ENCODE measurements around the gene AVPR2. TPM values are rescaled to one million over a fixed set of nuclear protein-coding genes. Genes with fewer than 3 reads are reported as not detected.
A peak's percentile ranks its signal among the peaks of the same experiment; 100 is the strongest.

AVPR2 gene
- total RNA-seq, 1 donor from 2014 or later: not detected

DNA sequence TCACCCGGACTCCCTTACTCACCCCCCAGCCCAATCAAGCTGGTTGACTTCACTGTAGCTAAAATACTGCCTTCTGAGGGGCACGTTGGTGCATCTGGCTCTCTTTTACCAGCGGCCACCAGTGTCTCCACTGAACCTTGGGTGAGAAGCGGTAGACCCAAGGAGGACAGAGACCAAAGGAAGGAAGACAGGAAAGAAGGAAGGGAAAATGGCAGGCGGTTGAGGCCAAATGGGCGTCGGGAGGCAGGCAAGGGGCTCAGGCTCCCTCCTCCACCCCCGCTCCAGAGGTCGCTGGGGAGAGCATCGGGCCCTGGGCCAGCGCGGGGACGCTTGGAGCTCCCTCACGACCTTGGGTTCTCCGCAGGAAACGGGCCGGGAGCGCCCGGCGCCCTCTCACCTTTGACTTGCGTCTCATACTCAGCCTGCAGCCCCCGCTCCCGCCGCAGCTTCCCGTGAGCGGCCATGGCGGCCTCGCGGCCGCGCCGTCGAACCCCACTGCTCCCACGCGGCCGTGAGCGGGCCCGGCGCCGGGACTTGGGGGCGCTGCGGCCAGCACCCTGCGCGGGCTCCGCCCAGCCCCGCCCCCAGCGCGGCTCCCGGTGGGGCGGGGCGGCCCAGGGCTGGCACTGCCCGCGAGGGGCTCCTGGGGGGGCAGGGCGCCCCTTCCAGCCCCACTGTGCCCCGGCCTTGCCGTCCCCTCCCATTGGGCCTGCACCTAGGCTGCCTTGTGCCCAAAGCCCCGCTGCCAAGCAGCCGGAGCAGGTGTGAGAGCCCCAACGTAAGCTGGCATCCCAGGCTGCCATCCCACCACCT, 21.5 kb downstream of the AVPR2 start, which contains the start of gene ARHGAP4:
Gene ARHGAP4 (minus strand): TSS at position 526 of the 813 bp plus-strand sequence. CDS start 62 bp downstream, at position 464.
- H3K36me3 Mint-ChIP-seq (ENCODE audit: low read depth): no peaks in the 10 kb centered on the region
- H3K4me1 Mint-ChIP-seq (ENCODE audit: low read depth): peaks cover 24% of the 10 kb centered on the region
- H3K4me3 Mint-ChIP-seq (ENCODE audit: unreplicated experiment): peak within 1 kb of the TSS; percentile 77
- H3K9me3 Mint-ChIP-seq (ENCODE audit: low read depth): no peaks in the 10 kb centered on the region
- no peaks in the 10 kb centered on the region for H3K27me3 Mint-ChIP-seq (ENCODE audit: low read depth)
- peak within 1 kb of the TSS; percentile 54 for H3K27ac Mint-ChIP-seq (ENCODE audit: unreplicated experiment)
- no peak for TF ChIP-seq CTCF (IDR thresholded peaks at IDR 0.05)
- DNase-seq (ENCODE audit: low spot score): no peak

GRCh38 chrX:153926552-153926857, 22.0 kb downstream of the AVPR2 start:
- no peak overlapping the region for H3K4me3 Mint-ChIP-seq (ENCODE audit: unreplicated experiment)
- H3K36me3 Mint-ChIP-seq (ENCODE audit: low read depth): peaks cover 3% of the 10 kb centered on the region
- H3K4me1 Mint-ChIP-seq (ENCODE audit: low read depth): peaks cover 27% of the 10 kb centered on the region
- H3K27me3 Mint-ChIP-seq (ENCODE audit: low read depth): no peaks in the 10 kb centered on the region
- DNase-seq (ENCODE audit: low spot score): no peak
- no peak for TF ChIP-seq CTCF (IDR thresholded peaks at IDR 0.05)
- H3K27ac Mint-ChIP-seq (ENCODE audit: unreplicated experiment): no peak overlapping the region
- no peaks in the 10 kb centered on the region for H3K9me3 Mint-ChIP-seq (ENCODE audit: low read depth)

GRCh38 chrX:153926858-153927671, 22.6 kb downstream of the AVPR2 start:
- no peaks in the 10 kb centered on the region for H3K9me3 Mint-ChIP-seq (ENCODE audit: low read depth)
- TF ChIP-seq CTCF (IDR thresholded peaks at IDR 0.05): no peak
- no peak for DNase-seq (ENCODE audit: low spot score)
- no peaks in the 10 kb centered on the region for H3K27me3 Mint-ChIP-seq (ENCODE audit: low read depth)
- peaks cover 27% of the 10 kb centered on the region for H3K4me1 Mint-ChIP-seq (ENCODE audit: low read depth)
- peak overlapping the region; percentile 86 for H3K27ac Mint-ChIP-seq (ENCODE audit: unreplicated experiment)
- H3K36me3 Mint-ChIP-seq (ENCODE audit: low read depth): peaks cover 4% of the 10 kb centered on the region
- peak overlapping the region; percentile 77 for H3K4me3 Mint-ChIP-seq (ENCODE audit: unreplicated experiment)

DNA sequence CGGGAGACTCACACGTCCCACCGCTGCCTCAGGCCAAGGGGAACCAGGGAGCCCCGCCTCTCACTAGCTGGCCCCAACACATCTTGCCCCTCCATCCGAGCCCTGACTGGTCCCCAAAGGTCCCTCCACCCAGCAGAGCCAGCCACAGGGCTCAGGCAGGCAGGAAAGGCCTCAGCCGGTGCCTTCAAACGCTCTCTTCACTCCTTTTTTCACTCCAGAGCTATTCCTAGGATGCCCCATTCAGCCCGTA, 23.1 kb downstream of the AVPR2 start:
- Mint-ChIP-seq H3K27ac (ENCODE audit: unreplicated experiment) (peak overlapping the region; percentile 86), H3K4me1 (ENCODE audit: low read depth) (peaks cover 27% of the 10 kb centered on the region), H3K9me3 (ENCODE audit: low read depth) (no peaks in the 10 kb centered on the region), H3K27me3 (ENCODE audit: low read depth) (no peaks in the 10 kb centered on the region), H3K4me3 (ENCODE audit: unreplicated experiment) (peak overlapping the region; percentile 77), H3K36me3 (ENCODE audit: low read depth) (peaks cover 4% of the 10 kb centered on the region)
- DNase-seq (ENCODE audit: low spot score): no peak
- no peak for TF ChIP-seq CTCF (IDR thresholded peaks at IDR 0.05)

DNA sequence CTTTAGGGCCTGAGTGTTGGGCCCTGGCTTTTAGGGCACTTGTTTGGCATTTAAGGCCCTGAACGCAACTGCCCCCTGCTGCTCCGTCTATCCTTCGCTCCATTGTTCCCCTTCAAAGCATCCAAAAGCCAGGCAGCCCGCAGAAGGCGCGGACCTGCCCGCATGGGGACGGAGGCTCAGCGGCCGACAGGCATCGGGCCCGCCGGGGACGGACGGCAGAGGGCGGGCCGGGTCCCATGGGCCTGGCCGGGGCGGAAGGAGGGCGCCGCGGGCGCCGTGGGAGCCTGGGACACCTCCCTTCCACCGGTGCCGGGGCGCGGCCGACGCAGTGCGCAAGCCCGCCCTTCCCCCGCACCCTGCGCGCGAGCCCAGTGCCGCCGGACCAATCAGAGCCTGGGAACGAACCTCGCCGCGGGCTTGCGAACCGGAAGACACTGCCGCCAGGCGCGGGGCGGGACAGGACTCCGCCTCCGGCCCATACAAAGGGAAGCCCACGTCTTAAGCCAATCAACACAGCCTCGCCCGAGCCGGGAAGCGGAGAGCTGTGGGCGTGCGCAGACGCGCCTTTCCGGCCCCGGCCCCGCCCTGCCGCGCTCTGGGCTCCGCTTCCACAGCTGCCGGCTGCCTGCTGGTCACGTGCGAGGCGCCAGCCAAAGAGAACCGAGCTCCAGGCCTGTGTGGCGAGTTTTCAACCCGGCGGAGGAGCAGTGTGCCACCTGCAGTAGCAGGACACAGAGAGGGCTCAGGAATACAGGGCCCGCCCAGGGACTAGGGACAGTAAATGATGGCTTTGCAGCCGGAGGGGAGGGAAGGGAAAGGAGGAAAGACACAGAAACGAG, 23.7 kb downstream of the AVPR2 start:
- Mint-ChIP-seq H3K4me3 (ENCODE audit: unreplicated experiment) (peak overlapping the region; percentile 77), H3K36me3 (ENCODE audit: low read depth) (peaks cover 4% of the 10 kb centered on the region), H3K27me3 (ENCODE audit: low read depth) (no peaks in the 10 kb centered on the region), H3K4me1 (ENCODE audit: low read depth) (peaks cover 27% of the 10 kb centered on the region), H3K27ac (ENCODE audit: unreplicated experiment) (peak overlapping the region; percentile 94), H3K9me3 (ENCODE audit: low read depth) (no peaks in the 10 kb centered on the region)
- no peak for DNase-seq (ENCODE audit: low spot score)
- peak; percentile 56 for TF ChIP-seq CTCF (IDR thresholded peaks at IDR 0.05)

Measured in chondrocyte (in vitro differentiated cells).